Skin of body (tissue), 2 donors: ENCODE data around the gene ARHGAP29. TPM values are rescaled to one million over a fixed set of nuclear protein-coding genes. Genes with fewer than 3 reads are reported as not detected.
"Not testable (repeated sequence)": the region's sequence is repeated elsewhere in the genome, so short reads cannot be mapped to it uniquely, and the experiment has no call there.

ENCODE experiments used
- DNase-seq: peaks from one replicate; lab custom pipeline; 2025; lab: John Stamatoyannopoulos, UW
- total RNA-seq: library from RNA; depleted of rRNA; stranded (reverse); fragments of >200 nt; gene quantifications from one replicate; pipeline ENCODE4 v1.2.3, GENCODE V29; 2014

ARHGAP29 gene
- total RNA-seq, 1 donor from 2014 or later, result 67.1 TPM

DNA sequence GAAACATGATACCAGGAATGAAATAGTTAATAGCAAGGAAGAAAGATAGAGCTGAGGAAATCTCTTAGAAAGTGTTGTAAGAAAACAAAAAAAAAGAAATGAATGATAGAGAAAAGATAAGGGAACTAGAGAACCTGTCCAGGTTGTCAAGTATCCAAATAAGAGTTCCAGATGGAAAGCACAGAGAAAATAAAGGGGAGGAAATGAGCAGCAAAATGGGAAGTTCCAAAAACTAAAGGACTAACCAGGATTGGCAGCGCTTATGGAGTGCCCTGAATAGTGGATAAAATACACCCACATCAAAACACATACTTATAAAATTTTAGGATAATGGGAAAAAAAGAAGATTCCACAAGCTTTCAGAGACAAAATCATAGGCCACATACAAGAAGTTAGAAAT, 55.2 kb downstream of the ARHGAP29 start:
- no peak for DNase-seq

DNA sequence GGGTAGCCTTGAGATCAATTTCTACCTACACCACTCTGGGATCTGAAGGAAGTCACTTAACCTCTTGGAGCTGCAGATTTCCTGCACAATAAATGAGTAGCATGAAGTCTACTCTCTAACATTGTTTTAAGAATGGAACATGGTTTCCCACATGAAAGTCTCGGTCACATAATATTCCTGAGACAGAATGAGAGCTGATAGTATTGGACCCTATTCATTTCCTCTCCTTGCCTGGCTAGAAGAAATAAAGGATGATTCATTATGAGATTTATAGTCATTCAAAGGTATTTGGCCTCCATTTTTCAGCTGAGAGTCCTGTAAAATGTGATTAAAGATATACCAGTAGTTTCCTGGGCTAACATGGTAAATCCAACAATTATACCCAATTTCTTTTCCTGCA, 56.7 kb downstream of the ARHGAP29 start:
- DNase-seq, result no peak

DNA sequence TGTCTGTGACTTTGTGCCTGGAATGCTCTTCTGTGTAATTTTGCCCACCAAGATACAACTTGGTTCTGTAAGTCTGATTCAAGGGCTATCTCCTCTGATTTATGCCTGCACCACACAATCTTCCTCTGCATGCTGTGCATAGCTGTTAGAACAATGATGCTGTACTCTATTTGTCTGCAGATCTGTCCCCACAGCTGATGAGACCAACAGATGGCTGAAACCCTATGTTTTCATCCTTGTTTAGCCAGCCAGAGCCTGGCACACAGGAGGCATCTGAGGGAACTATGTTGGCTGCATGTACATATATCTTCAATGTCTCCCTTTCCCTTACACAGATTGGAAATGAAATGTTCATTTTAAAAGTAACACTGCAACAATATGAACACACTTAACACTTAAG, 58.5 kb downstream of the ARHGAP29 start:
- DNase-seq, result no peak

DNA sequence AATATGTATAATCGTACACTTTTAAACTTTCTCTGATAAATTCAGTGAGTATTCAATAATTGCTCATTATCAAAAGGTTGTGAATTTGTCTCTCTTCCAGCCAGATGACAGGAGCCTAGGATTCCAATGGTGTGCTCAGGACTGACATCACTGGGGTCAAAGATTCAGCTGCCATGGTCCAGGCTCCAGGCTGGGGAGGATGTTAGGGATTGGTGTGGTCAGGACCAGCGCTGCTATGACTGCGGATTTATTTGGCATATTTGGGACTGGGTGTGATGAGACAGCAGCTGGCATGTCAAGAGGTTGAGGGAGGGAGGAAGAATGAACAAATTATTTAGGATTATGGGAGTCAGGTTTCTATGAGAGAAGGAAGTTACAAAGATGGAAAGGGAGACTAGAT, 68.3 kb downstream of the ARHGAP29 start:
- no peak for DNase-seq

DNA sequence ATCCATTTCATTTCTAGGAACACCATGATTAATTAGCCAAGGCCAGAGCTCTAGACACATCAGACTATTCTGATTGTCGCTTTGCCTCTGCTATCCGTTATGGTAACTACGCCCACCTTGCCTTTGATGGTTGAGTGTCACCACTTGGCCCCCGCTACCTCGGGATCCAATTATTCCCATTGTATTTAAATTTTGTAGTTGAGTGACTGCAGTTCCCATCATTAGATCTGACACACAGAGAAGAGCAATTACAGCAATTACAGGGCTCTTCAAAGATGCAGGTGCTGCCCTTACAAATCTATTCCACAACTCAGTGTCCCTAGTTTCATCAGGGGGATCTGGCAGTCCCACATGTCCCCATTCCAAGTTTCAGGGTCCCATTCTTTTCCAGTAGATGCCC, 71.5 kb downstream of the ARHGAP29 start:
- no peak for DNase-seq

DNA sequence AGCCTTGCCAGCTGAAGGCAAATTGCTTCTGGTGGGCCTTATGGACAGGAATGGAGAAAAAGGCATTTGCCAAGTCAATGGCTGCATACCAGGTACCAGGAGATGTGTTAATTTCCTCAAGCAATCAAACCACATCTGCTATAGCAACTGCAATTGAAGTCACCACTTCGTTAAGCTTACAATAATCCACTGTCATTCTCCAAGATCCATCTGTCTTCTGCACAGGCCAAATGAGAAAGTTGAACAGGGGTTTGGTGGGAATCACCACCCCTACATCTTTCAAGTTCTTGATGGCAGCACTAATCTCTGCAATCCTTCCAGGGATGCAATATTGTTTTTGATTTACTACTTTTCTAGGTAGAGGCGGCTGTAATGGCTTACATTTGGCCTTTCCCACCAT, 72.5 kb downstream of the ARHGAP29 start:
- not testable (repeated sequence) for DNase-seq

DNA sequence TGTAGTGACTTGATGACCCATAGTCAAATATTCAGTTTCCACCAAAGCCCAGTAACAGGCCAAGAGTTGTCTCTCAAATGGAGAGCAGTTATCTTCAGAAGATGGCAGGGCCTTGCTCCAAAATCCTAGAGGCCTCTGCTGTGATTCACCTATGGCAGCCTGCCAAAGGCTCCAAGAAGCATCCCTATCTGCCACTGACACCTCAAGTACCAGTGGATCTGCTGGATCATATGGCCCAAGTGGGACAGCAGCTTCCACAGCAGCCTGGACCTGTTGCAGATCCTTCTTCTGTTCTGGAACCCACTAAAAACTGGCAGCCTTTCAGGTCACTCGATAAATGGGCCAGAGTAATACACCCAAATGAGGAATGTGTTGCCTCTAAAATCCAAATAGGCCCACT, 73.3 kb downstream of the ARHGAP29 start:
- not testable (repeated sequence) for DNase-seq

DNA sequence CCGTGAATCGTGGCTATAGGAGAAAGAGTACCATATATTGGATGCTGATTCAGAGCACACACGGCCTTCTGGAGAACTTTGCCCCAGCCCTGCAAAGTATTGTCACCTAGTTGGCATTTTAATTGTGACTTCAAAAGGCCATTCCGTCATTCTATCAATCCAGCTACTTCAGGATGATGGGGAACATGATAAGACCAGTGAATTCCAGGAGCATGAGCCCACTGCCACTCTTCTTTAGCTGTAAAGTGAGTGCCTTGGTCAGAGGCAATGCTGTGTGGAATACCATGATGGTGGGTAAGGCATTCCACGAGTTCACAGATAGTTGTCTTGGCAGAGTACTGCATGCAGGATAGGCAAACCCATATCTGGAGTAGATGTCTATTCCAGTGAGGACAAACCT, 74.1 kb downstream of the ARHGAP29 start:
- DNase-seq, result not testable (repeated sequence)

DNA sequence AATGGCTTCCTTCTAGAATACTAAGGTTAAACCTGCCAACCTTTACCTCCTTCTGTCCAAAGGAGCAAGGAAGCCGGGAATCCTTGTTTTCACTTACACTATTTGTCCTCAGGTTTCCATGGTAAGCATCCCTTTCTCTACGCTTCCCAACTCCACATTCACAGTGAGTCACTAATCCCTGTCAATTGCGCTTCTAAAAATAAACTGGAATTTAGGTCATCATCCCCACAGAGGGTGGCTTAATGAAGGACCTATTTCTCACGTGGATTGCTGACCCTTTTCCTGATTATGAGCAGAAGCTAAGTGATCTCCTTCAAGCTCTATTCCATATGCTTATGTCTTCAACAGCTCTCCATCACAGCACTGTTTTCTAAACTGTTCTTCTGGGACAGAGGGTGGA, 76.6 kb downstream of the ARHGAP29 start:
- no peak for DNase-seq

DNA sequence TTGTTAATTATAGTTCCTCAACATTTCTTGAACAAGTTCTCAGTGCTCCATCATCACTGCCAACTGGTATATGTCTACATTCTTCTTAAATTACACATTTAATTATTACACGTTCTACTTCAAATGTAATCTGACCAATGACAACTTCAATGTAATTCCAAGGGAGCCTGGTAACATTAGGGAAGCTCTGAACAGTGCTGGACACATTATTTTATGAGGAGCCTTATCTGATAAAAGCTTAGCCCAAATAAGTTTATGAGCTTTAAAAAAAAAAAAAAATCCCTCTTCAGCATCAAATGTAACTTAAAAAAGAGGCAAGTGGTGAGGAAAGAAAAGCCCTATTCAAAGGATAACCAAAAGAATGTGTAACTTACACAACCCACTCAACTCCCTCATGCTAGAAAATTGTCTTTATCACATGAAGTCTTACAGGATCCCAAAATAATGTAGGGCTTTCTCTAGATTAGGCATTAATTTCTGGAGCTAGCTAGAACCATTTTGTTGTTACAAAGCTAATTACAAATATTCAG, 81.2 kb downstream of the ARHGAP29 start:
- no peak for DNase-seq

DNA sequence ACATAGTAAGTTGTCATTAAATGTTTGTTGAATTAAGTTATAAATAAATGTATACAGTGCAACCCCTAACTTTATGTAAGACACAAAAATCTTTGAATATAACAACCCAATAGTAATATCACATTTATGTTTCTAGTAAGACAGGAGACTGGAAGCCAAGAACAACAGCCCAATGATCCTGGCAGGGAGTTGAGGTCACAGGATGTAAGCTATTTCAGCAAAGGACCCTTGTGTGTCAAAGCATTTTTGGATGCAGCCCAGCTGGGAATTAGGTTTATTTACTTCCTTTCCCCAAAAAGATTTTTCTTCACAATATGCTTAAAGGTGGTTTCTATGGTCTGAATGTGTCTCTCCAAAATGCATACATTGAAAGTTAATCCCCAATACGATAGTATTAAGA, 82.4 kb downstream of the ARHGAP29 start:
- DNase-seq, result no peak

DNA sequence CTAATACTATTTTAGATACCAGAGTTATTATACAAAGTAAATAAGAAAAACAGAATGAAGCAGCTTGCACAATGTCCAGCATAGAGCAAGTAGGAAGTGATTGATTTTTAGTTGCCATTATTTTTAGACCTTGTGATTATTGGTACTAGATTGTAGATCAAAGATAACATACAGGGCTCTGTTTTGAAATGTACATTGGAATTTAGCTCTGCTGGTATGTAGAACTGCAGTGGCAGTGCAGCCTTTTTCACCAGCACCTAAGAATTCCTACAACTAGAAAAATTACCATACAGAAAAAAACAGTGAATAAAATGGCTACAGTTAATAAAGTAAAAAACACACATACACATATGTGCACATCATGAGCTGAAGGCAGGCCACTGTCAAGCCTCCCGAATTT, 84.3 kb downstream of the ARHGAP29 start:
- DNase-seq, result no peak

DNA sequence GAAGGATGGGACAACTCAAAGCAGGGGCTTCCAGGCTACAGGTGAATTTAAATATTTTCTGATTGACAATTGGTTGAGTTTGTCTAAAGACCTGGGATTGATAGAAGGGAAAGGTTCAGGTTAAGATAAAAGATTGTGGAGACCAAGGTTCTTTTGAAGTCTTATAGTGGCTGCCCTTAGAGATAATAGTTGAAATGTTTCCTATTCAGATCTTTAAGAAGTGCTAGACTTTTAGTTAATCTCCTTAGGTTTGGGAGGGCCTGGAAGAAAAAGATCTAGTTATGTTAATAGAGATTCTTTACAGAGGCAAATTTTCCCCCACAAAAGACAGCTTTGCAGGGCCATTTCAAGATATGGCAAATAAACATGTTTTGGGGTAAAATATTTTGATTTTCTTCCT, 88.2 kb downstream of the ARHGAP29 start:
- DNase-seq, result not testable (repeated sequence)

DNA sequence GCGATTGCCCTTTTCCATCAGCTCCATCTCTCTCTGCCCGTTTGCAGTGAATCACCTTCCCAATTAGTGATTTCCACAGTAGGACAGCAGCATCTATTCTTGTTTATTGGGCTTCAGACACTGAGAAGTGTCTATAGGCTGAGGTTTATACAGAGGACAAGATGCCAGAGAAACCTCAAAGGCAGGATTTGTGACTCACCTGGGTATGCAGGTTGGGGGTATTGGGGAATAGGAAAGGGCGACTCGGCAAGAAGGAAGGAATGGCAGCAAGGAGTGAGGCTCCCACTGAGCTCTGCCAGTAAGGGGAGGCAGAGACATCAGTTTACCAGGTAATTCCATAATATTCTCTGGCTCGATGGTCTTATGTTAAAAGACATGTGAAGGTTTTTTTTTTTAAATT, 91.1 kb downstream of the ARHGAP29 start:
- DNase-seq, result no peak

DNA sequence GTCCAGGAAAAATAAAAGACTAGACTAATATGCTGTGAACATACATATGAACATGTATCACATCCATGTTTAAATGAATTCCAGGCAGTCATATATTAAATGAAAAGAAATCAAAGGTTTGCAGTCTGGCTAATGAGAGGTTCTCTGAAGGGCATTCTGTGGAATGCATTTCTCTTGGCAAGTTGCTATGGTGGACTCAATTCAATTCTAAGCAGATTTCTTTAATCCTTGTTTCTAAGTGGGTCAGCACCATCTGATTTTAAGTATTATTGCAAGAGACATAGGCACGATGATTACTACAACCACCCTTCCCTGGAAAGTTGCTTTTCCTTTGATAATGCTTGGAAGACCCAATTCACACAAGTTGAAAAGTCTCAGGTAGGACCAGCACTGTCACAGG, 92.5 kb downstream of the ARHGAP29 start:
- no peak for DNase-seq

DNA sequence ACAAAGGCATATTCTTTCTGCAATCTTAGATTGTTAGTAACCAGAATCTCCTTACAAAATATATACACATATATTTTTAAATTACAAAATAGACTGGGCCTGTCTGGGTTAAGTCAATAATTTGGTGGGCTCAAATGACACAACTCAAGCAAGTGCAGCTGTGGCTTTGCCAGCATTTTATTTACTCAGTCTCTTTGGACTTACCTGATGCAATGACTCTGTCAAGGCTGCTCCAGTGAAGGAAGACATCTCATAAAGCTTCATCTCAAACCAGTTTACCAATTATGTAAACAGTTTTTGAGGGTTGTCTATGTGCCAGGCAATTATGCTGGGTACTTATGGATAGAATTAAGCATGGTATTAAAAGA, 93.6 kb downstream of the ARHGAP29 start:
- DNase-seq, result no peak

DNA sequence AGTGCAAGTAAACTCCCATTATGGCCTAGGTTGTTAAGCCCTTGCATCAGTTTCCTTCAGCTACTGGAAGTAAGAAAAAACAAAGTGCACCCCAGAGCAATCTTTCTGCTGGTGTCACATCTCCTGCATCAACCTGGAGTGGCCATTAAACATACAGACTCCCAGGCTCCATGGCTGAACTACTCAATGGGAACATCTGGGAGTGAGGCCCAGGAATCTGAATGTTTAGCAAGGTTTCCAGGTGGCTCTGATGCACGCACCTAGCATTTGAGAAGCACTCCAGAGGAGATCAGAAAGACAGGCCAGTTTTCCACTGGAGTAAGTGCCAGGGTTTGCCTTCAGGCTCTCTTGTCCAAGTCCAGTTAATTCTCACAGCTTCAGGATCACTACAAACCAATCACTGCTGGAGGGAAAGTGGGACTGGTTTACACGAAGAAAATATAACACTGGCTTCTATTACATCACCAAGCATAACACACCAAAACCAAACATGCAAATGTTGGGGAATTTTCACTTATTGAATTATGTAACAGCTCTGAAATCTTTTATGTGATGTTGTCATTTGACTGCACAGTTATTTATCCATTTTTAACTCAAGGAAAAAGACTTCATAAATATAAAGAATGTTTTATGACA, 94.1 kb downstream of the ARHGAP29 start:
- no peak for DNase-seq

DNA sequence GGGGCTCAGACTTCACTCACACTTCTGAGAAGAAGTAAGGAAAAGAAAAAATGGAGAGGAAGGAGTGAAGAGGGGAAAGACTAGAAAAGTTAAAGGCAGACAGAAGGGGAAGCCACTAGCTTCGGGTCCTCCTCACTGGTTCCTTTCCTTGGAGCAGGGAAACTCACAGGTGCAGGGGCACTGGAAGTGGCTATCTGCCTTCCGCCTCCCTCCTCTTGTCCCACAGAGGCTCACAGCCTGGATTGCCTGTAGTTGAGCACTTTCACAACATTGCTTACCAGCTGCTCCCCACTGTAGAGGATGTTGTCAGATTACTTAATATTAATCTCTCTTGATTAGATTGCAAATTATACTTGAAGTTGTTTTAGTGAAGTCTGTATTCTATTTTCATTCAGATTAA, 94.8 kb downstream of the ARHGAP29 start:
- DNase-seq, result no peak

DNA sequence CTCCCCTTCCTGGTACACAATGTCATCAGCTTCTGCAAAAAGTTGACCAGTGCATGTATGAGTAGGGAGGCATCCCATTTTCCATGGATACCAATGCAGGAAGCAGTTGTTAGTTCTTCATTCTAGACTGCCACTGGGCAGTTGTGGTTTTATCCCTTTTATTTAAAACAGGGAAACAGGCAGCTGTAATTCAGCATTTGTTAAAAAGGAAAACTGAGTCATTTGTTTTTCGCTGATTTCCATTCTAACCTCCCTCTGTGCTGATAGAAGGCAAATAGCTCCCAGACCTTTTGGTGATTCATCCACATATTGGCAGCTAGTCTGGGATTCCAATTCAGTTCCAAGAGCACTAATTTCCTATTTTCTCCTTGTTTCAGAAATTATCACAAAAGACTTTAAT, 95.4 kb downstream of the ARHGAP29 start:
- DNase-seq, result no peak

DNA sequence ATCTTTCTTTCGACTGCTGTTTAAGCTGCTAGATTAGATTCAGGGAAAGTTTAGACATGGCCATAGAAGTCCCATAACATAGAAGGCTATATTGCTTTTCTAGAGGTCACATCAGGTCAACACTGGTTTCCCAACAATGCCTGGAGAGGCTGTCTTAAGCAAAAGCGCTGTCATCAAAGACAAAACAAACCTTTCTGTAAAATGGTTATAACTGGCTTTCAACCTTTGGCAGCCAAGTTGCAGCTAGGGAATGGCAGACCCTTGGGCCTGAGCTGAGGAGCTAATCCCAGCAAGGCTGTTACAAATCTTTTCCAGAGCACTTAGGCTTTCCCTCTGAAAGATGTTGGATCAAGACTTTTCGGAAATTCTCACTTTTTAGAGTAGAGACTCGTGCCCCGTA, 105.3 kb downstream of the ARHGAP29 start:
- DNase-seq, result no peak

DNA sequence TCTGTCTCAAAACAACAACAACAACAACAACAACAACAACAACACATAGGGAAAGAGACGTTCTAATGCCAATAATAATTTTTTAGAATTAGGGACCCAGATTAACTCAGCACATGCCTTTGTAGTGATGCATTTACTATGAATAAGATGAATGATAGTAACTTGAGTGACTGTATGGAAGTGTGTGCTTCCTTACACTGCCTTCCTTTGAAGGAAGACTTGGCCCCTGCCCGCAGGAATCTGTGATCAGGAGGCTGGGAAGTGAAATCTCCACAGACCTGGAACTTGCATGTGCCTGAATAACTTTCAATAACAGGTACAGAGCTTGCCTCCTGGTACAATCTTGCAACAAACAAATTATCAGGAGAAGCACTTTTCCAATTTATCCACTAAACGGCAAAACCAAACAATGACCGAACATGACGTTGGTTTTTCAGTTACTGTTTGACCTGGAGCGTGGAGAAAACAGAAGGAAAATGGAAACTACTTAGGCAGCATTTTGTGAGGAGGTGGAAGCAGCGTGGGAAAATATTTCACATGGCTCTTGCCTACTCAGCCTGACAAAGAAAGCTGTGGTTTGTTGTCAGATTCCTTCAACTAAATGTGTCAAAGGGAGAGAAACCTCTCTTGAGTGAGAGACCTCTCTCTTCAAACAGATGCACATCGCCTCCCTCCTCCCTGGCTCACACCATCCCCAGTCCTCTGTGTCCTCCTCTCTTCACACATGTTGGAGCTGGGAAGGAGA, 106.4 kb downstream of the ARHGAP29 start:
- DNase-seq, result no peak

DNA sequence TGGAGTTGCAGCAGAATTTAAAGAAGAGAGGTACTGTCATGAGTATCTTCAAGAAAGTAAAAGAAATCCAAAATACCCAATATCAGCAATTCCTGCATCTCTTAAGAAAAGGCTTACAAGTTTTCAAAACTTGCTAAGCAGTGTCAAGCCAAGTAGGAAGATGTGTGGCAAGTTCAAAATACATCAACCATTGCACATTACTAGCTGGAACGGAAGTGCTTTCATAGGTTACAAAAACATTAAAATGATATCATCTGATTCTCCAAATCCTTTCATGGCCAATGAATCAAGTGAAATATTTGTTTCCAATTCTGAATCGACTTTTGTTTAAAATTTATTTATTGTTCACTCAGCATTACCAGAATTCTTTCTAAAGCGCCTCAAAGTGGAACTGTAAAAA, 110.7 kb downstream of the ARHGAP29 start:
- no peak for DNase-seq
